ENCODE data around the gene CDK6. TPM values are rescaled to one million over a fixed set of nuclear protein-coding genes. Genes with fewer than 3 reads are reported as not detected.

CDK6 gene
- total RNA-seq, 1 experiment from 2014 or later, result 38.7 TPM

DNA sequence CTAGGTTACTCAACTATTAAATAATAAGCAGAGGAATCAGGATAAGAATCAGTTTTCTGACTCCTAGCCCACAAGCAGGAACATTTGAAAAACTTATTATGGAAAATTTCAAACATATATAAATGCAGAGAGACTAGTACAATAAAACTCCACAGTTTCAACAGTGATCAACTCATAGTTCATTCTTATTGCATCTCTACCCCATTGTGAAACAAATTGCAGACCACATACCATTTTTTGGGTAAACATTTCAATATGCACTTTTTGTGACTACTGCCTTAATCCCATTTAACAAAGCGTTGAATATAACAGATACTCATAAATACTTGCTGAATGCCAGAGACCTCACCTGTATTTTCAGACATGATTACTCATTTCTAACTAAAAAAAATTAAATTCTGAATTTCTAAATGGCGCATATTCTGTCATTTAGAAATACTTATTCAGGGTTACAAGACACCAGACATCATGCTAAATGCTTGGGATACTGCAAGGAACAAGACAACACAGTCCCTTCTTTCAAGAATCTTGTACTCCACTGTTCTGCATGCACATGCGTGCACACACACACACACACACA is 11.4 kb downstream of the CDK6 start:
- H3K27me3 ChIP-seq (ENCODE audit: low read length), result no peaks in the 10 kb centered on the region
- DNase-seq (no peak), ATAC-seq (no peak)
- H3F3A ChIP-seq (ENCODE audit: low read length, unreplicated experiment), result no peaks in the 10 kb centered on the region
- no peak overlapping the region for H3K9ac ChIP-seq (ENCODE audit: low read length)
- H3K4me1 ChIP-seq (ENCODE audit: insufficient read depth, low read length), result peaks cover 4% of the 10 kb centered on the region; the same call in 1 of the 2 replicates
- no peaks in the 10 kb centered on the region for H3K36me3 ChIP-seq (ENCODE audit: low read depth, low read length)
- intact Hi-C loops (cut with micrococcal nuclease), result no loop called here
- no peak overlapping the region for H3K4me2 ChIP-seq (ENCODE audit: low read length)
- no TSS peak for BruUV-seq (replicated peaks)
- H3K27ac ChIP-seq (ENCODE audit: low read length), result no peak overlapping the region
- H3K4me3 ChIP-seq (ENCODE audit: low read length), result no peak overlapping the region
- H3K79me2 ChIP-seq (ENCODE audit: low read length), result peaks cover 97% of the 10 kb centered on the region
- H3K9me2 ChIP-seq (replicated peaks; ENCODE audit: low read length), result no peaks in the 10 kb centered on the region
- CTCF ChIA-PET, result no interaction called here
- H4K20me1 ChIP-seq (ENCODE audit: low read length), result no peaks in the 10 kb centered on the region
- no peak overlapping the region for H2AFZ ChIP-seq (ENCODE audit: low read length)
- POLR2A ChIA-PET (ENCODE audit: unreplicated experiment), result no interaction called here
- H3K9me3 ChIP-seq (ENCODE audit: low read length), result no peaks in the 10 kb centered on the region
- TF ChIP-seq EZH2 (IDR thresholded peaks at IDR 0.05; ENCODE audit: low read length, unreplicated experiment) (no peak), EZH2phosphoT487 (IDR thresholded peaks at IDR 0.05; ENCODE audit: borderline replicate concordance, low read length) (no peak)
- TF ChIP-seq, protein P1, sequence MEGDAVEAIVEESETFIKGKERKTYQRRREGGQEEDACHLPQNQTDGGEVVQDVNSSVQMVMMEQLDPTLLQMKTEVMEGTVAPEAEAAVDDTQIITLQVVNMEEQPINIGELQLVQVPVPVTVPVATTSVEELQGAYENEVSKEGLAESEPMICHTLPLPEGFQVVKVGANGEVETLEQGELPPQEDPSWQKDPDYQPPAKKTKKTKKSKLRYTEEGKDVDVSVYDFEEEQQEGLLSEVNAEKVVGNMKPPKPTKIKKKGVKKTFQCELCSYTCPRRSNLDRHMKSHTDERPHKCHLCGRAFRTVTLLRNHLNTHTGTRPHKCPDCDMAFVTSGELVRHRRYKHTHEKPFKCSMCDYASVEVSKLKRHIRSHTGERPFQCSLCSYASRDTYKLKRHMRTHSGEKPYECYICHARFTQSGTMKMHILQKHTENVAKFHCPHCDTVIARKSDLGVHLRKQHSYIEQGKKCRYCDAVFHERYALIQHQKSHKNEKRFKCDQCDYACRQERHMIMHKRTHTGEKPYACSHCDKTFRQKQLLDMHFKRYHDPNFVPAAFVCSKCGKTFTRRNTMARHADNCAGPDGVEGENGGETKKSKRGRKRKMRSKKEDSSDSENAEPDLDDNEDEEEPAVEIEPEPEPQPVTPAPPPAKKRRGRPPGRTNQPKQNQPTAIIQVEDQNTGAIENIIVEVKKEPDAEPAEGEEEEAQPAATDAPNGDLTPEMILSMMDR (conservative IDR thresholded peaks at IDR 0.05; ENCODE audit: low read depth, low read length), result no peak

DNA sequence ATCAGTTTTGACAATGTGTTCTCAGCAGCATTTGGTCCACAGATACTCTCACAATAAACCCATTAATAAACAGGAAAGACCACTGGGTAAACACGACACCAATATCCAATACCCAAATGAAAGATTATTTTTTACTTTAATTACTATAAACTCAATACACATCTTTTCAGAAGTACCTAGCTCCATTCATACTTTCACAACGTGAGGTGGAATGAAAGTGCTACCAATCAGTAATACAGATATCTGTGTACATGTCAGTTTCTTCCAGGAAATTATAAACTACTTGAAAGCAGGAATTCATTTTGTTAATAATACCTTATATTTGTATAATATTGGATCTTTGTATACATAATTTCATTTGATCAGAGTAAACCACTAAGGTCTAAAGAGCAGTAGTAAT is 11.9 kb downstream of the CDK6 start:
- Histone ChIP-seq H3K9ac (ENCODE audit: low read length) (no peak overlapping the region), H3K36me3 (ENCODE audit: low read depth, low read length) (no peaks in the 10 kb centered on the region), H2AFZ (ENCODE audit: low read length) (no peak overlapping the region), H3K4me1 (ENCODE audit: insufficient read depth, low read length) (no peaks in the 10 kb centered on the region), H4K20me1 (ENCODE audit: low read length) (no peaks in the 10 kb centered on the region), H3K4me2 (ENCODE audit: low read length) (no peak overlapping the region), H3K9me2 (replicated peaks; ENCODE audit: low read length) (no peaks in the 10 kb centered on the region), H3K9me3 (ENCODE audit: low read length) (no peaks in the 10 kb centered on the region), H3K27me3 (ENCODE audit: low read length) (no peaks in the 10 kb centered on the region), H3K79me2 (ENCODE audit: low read length) (peaks cover 97% of the 10 kb centered on the region), H3F3A (ENCODE audit: low read length, unreplicated experiment) (no peaks in the 10 kb centered on the region), H3K27ac (ENCODE audit: low read length) (no peak overlapping the region), H3K4me3 (ENCODE audit: low read length) (no peak overlapping the region)
- no peak for DNase-seq
- CTCF ChIA-PET, result no interaction called here
- BruUV-seq (replicated peaks), result no TSS peak
- no peak for ATAC-seq
- TF ChIP-seq EZH2 (IDR thresholded peaks at IDR 0.05; ENCODE audit: low read length, unreplicated experiment), result no peak
- no peak for TF ChIP-seq EZH2phosphoT487 (IDR thresholded peaks at IDR 0.05; ENCODE audit: borderline replicate concordance, low read length)
- TF ChIP-seq, protein P1 (conservative IDR thresholded peaks at IDR 0.05; ENCODE audit: low read depth, low read length), result no peak
- intact Hi-C loops (cut with micrococcal nuclease), result no loop called here
- POLR2A ChIA-PET (ENCODE audit: unreplicated experiment), result no interaction called here

GRCh38 chr7:92823042-92823441 is 13.3 kb downstream of the CDK6 start:
- POLR2A ChIA-PET (ENCODE audit: unreplicated experiment), result no interaction called here
- intact Hi-C loops (cut with micrococcal nuclease), result no loop called here
- H3F3A ChIP-seq (ENCODE audit: low read length, unreplicated experiment), result no peaks in the 10 kb centered on the region
- H3K9ac ChIP-seq (ENCODE audit: low read length), result no peak overlapping the region
- H3K36me3 ChIP-seq (ENCODE audit: low read depth, low read length), result no peaks in the 10 kb centered on the region
- no peak overlapping the region for H3K4me3 ChIP-seq (ENCODE audit: low read length)
- TF ChIP-seq, protein P1 (conservative IDR thresholded peaks at IDR 0.05; ENCODE audit: low read depth, low read length), result no peak
- TF ChIP-seq EZH2phosphoT487 (IDR thresholded peaks at IDR 0.05; ENCODE audit: borderline replicate concordance, low read length), result no peak
- no peak for TF ChIP-seq EZH2 (IDR thresholded peaks at IDR 0.05; ENCODE audit: low read length, unreplicated experiment)
- H3K27ac ChIP-seq (ENCODE audit: low read length), result no peak overlapping the region
- H3K9me3 ChIP-seq (ENCODE audit: low read length), result no peaks in the 10 kb centered on the region
- no peaks in the 10 kb centered on the region for H3K4me1 ChIP-seq (ENCODE audit: insufficient read depth, low read length)
- no peaks in the 10 kb centered on the region for H3K27me3 ChIP-seq (ENCODE audit: low read length)
- H3K79me2 ChIP-seq (ENCODE audit: low read length), result peaks cover 97% of the 10 kb centered on the region
- ATAC-seq (no peak), DNase-seq (no peak)
- H3K9me2 ChIP-seq (replicated peaks; ENCODE audit: low read length), result no peaks in the 10 kb centered on the region
- H3K4me2 ChIP-seq (ENCODE audit: low read length), result no peak overlapping the region
- no TSS peak for BruUV-seq (replicated peaks)
- CTCF ChIA-PET, result interaction anchor here (0.5 to 0.6 kb wide), 3 partner anchors 51 to 188 kb away, joined by 3 to 9 read pairs (median 8); no protein-coding TSS in a partner anchor
- H4K20me1 ChIP-seq (ENCODE audit: low read length), result no peaks in the 10 kb centered on the region
- no peak overlapping the region for H2AFZ ChIP-seq (ENCODE audit: low read length)
